Astrocyte (in vitro differentiated cells and primary cell): ENCODE results near the gene XYLB.

Experiments
- CTCF ChIP-seq: IDR thresholded peaks from 2 replicates; pipeline ENCODE4 v1.5.1; 2011; ENCODE audit warnings: low read depth, mild to moderate bottlenecking, inconsistent platforms, low read length, moderate library complexity; ENCODE audit not compliant: insufficient read depth
- EZH2 ChIP-seq: IDR thresholded peaks from 2 replicates; pipeline ENCODE4 v1.6.1; 2012; ENCODE audit warnings: mild to moderate bottlenecking, low read length, inconsistent platforms; ENCODE audit not compliant: insufficient read depth

DNA sequence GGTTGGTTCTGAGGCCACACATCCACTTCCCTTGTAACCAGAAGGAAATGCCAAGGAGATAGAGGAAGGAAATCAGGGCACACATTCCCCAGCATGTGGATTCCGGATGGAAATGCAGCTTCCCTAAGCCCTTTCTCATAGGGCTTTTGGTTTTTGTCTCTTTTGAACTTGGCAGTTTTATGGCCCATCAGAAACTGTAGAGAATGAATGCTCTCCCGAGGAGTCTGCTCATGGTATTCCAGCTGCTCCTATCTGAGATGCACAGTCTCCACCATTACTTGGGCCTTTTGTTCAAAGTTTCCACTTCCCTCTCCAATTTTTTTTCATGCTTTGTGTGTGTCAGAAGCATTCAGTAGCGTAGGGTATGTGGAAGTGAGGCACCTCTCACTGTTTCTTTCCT lies 21.2 kb downstream of the XYLB start:
- TF ChIP-seq CTCF: no peak
- TF ChIP-seq EZH2: no peak
